ENCODE results near the gene BCL11B.

The BCL11B gene

DNA sequence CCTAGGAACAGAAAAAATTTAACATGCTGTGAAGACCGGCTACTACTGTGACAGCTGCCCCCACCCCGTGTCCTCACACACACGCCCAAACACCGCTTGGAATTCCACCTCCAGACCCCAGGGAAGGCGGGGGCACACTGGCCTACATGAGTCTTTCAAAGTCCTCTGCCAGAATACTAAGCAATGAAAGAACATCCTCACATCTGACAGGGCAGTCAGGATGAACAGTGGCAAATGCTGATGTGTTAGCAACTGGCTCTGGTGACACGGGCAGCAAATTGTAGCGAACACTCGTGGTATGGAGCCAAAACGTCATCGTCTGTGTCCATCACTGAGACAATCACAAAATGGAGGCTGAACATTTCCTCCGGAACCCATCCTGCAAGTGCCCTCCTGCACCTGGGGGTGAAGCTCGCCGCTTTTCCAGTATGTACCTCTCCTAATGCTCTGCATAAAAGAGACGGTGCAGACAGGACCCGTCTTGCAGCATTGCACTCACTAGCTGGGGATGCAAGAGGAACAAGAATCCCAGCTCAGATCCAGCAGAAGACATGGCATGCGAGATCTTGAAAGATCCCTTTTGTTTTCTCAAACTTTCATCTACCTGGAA is 94.8 kb downstream of the BCL11B start:
- peak; percentile 43 for DNase-seq

DNA sequence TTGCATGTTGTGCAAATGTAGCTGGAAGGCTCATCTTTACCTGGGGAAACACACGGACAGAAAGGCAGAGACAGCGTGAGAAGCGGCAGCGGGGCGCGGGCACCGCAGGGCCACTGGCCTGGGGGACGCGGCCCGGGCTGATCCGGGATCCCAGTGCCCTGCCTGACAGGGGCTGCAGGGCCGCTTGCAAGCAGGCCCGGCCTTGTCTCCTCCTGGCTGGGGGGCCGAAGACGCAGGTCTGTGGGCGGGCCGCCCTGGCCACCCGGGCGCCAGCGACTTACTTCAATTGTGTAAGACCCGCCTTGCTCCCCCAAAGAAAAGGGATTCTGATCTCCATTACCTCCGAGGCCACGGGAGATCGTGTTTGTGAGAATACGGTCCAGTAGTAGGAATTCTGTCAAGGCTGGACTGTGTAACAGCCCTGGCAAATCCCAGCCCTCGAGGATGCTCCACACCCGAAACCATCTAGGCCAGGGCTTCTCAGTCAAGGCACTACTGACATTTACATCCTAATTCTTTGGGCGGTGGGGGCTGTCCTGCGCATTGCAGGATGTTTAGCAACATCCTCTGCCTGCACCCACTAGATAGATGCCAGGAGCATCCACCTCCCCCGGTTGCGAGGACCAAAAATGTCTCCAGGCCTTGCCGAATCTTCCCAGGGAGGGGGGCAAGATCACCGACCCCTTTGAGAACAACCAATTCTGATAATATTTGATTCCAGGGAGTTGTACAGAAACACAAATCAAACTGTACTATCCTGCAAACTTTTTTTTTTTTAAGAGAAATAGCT is 95.6 kb downstream of the BCL11B start:
- DNase-seq = peak; percentile 43

DNA sequence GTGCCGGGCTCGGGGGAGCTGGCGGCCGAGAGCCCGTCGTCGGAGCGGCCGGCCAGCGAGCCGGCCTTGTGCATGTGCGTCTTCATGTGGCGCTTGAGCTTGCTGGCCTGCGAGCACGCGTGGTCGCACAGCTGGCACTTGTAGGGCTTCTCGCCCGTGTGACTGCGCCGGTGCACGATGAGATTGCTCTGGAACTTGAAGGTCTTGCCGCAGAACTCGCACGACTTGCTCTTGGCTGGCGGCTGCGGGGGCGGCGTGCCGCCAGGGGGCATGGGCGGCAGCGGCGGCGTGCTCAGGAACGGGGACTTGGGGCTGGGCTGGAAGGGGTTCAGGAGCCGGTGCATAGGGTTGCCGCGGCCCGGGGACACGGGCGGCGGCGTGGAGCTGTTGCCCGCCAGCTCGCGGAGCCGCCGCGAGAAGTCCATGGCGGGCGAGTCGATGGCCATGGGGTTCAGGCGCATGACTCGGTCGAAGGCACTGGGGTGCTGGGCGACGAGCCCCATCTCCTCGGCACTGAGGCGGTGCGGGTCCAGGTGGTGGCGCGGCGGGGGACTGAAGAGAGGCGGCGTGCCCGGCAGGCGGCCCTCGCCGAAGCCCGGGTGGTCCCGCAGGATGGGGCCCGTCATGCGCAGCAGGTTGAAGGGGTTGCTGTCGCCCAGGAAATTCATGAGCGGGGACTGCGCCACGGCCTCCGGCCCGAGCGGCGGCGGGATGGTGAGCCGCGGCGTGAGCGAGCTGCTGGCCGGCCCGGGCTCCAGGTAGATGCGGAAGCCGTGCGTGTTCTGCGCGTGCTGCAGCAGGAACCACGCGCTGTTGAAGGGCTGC is 96.5 kb downstream of the BCL11B start:
- DNase-seq = peak; percentile 35

DNA sequence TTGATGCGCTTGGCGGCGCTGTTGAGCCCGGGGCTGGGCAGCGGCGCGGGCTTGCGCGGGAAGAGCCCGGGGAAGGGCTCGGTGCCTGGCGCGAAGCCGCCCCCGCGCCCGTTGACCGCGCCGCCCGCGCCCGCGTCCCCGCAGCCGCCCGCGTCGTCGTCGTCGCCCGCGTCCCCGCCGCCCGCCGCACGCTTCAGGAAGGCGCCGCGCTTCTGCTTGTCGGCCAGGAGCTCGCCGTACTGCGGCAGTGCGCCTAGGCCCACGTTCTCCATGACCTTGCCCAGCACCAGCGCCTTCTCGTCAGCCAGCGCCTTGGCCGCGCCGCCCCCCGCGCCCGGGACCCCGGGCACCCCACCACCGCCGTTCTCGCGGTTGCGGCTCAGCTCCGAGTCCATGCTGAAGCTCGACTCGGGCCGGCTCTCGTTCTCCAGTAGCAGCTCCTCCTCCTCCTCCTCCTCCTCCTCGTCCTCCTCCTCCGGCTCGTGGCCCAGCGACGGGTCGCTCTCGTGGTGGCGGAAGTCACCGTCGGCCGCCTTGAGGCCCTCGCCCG is 97.2 kb downstream of the BCL11B start:
- peak; percentile 30 for DNase-seq

DNA sequence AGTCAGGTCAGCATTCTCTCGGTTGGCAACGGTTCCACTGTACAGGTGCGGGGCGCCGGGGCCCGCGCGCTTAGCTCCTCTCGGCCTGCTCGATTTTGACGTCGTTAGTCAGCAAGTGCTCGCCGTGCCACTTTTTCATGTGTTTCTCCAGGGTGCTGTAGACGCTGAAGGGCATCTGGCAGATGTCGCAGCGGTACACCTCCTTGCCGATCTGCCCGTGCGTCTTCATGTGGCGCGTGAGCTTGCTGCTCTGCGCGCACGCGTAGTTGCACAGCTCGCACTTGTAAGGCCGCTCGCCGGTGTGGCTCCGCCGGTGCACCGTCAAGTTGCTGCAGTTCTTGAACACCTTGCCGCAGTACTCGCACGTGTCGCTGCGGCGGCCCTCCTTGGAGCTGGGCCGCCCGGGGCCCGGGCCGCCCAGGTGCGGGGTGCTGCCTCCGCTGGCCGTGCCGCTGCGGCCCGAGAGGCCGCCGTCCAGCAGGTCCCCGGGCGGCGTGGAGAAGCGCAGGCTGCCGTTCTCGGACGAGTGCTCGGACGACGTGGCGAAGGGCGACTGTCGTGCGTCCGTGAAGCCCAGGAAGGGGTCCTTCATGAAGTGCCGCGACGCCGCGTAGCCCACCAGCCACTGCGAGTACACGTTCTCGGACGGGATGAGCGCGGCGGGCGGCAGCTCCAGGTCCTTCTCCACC is 97.8 kb downstream of the BCL11B start:
- peak; percentile 40 for DNase-seq

DNA sequence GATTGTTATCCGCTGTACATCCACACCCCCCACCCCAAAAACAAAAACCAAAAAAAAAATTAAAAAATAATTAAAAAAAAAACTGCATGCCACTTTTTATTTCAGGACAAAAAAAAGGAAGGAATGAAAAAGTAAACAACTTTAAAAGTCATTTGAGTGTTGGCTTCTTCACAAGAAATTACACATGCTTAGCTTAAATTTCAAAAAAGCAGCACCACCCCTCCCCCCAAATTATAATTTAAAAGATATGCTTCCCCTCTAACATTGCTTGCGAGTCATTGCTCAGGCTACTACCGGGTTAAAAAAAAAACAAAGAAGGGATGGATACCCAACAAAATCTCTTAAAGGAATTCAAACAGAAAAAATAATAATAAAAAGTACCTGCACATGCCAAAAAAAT is 98.5 kb downstream of the BCL11B start:
- DNase-seq = no peak

DNA sequence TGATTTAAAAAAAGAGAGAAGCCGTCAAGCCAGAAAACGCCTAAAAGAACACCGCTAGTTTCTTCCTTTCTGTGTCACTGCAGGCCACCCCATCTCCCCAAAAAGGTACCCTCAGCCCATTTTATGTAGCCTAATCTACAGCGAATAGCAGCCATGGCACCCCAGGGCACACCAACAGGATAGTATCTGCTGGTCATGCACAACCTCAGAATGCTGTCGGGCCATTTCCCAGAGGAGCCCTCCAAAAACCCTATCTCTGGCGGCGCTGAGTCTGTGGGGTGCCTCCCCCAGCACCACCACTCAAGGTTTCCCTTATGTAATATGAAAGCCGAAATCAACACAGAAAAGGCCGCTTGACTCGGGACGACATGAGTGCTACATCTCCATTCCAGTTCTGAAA is 98.9 kb downstream of the BCL11B start:
- DNase-seq = peak; percentile 9

DNA sequence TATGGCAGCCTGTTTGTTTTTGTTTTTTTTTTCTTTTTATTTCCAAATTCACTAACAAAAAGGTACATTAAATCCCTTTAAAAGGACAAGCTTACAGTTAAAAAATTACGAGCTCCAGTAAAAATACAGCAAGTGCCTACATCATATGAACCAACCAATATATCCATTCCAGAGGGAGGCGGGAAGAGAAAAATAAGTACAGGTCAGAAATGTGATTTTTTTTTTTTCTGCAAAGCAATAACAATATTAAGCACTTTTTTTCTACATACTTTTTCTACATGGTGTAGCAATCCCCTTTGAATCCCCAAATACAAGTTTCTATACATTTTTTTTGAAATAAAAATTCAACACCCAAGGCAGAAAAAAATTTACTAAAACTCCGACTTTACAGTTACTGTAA is 100.6 kb downstream of the BCL11B start:
- no peak for DNase-seq

DNA sequence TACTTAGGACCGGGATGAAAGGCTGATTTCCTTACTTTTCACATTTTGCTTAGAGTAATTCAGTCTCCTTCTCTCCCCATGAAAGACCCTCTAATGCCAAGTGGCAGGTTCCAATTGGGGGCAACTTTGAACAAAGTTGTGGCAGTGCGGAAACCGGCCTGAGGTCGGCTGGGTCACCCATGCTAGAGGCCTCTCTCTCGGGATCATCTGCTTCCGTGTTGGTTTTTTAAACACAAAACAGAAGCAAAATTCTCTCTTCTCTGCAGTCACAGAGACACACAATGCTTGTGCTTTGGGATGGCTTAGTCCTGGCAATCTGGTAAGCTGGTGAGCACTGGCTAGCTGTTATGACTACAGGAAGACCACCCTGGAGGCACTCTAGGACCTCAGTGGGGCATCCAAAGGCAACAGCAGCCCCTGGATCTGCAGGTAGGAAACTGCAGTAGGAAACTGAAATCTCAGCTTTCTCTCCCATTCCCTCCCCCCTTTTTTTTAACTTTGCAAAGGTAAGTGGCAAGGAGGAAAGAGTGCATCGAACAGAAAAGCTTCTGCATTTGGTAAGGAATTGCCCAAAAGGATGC is 102.1 kb downstream of the BCL11B start:
- peak; percentile 41 for DNase-seq

DNA sequence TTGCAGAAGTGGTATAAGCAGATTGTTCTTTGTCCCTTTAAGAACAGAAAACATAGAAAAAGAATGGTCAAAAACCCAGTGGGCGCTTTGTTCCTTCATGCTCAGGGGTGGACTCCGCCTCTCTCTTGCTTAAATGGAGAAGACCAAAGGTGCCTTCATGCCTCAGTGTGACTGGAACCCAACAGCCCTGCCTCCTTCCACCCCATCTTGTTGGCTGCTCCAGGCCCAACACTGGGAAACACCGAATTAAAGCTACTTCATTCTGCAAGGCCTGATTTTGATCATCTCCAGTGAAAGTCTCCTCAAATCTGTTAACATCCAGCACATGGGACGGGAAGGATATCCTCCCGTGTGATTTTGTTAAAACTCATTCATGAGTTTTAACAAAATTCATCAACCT is 103.7 kb downstream of the BCL11B start:
- DNase-seq = peak; percentile 17

DNA sequence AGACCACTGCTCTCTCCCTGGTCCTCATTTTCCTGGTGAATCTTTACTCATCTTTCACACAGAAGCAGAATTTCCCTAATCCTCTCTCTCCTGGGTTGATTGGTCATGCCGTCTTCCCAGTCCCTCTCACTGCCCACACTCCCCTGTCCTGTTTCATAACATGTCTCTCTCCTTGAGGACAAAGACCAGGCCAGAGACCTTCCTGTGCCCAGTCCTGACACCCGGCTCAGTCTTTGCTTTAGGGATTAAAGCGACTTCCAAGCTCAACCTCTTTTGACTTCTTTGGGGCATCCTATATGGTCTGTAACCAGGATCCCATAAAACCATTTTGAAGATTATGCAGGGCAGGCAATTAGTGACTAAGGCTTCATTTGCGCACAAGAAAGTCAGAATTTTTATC is 105.5 kb downstream of the BCL11B start:
- no peak for DNase-seq

DNA sequence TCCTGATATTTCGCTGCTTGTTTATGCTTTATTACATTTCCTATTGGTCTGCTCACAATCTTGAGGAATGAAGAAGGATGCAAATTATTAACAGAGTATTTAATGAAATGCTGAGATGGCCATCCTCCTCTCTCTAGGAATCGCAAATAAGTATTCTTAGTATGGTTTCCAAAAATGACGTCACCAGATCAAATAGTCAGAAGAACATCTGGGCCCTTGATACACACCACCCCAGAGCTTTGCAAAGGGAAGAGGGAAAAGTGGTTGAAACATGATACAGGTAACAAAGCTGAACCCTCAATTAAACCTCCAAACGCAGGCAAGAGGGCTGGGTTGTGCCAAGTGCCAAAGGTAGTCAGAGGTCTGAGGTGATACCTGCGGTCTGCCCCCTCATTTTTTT is 107.3 kb downstream of the BCL11B start:
- peak; percentile 25 for DNase-seq

DNA sequence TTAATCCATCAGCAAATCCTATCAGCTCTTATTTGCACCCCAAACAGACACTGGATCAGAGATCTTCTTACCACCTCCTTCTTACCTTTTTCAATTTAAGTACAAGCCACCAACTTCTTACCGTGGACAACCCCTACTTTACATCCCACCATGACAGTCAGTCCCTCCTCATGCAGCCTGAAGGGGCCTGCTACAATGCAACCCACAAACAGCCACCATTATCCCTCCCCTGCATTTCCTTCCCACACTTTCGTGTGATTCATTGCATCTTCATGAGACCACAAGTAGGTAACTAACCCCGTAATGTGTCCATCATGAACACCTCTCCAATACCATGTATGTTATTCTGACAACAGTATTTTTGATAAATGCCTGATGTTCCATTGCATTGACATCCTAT is 108.6 kb downstream of the BCL11B start:
- DNase-seq = peak; percentile 18

DNA sequence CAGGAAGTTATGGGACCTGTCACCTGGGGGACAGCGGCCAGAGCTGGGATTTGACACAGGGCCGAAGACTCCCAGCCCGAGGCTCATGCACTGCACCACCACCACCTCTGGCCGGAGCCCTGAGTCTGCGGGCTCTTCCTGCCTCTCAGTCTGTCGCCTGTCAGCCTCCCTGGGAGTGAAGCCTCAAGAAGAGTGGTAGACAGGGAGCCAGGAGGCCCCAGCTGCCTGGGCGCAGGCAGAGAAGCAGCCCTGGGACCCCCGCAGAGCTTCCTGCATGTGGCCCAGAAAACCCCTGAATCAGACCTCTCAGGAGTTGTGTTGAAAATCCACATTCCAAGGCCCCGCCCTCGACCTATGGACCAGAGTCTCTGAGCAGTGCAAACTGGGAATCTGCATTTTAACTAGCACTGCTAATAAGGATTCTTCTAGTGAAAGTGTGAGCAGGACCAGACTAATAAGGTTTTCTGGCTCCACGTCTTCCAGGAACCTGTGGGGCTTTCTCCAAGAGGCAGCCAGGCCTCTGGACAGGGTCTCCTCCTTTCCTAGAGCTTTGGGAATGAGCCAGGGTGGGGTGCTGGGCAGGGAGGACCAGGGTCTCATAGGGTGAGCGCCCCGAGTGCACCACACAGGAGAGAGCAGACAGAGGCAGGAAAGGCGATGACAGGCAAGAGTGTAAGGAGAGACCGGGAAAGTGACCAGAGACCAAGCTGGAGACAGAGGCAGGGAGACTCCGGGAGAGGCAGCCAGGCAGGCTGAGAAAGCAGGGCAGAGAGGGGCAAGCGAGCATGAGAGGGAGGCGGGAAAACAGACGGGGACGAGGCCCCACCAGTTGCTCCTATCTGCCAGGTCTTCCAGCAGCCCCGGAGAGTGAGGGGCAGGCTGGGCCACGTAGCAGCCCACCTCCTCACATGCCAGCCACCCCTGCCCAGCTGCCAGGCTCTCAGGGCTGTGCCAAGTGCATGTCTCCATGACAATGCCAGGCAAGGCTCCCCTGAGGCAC is 112.4 kb downstream of the BCL11B start:
- peak; percentile 50 for DNase-seq

DNA sequence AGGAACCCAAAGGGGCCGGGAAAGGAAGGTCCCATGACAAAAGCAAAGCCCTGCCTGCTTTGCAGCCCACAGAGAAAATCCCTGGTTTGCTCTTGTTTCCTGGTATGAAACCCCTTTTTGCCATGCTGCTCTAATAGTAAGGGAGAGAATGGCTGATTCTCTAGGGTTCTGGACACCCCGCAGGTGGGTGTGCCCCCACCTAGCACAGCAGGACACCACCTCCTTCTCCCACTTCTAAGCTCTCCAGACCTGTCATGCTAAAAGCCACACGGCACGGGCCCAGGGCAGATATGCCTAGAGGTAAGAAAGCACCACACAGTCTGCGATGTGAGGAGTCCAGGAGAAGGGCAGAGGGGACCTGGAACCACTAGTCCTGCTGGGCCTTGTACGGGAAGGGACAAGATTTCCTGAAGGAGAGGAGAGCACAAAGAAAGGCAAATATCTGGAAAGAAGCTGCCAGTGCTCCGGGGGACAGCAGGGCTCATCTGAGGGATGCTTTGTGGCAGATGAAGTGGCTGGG is 113.3 kb downstream of the BCL11B start:
- peak; percentile 47 for DNase-seq

DNA sequence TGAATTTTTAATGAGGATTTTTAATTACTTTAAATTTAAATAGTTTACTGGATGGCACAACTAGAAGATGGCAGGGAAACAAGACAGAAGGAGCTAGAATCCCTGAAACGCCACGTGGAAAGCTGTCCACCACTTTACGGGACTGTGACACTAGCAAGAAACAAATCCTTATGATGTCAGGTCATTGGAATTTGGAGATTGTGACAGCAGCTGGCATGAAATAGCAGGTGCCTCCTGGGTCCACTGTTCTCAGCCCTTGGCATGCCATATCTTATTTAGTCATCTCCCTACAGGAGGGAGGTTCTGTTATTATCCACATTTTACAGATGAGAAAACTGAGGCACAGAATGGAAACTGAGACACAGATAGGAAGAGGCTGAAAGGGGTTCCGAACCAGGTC is 113.8 kb downstream of the BCL11B start:
- DNase-seq = peak; percentile 58

DNA sequence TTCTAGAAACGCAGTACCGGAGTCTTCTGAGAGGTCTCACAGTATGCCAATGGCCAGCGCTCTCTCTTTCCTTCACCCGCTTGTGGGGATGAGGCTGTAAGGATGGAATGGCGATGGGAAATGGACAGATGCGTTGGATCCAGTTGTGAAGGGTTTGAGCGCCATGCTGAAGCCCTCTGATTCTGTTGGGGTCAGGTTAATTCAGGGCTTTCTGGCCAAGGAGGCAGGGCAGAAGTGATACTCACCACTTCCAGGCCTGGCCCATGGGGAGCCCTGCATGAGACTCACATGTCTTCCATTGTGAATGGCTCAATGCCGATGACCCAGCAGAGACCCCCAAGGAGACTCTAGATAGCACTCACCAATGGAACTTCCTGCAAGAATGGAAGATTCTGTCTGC is 114.3 kb downstream of the BCL11B start:
- peak; percentile 27 for DNase-seq

DNA sequence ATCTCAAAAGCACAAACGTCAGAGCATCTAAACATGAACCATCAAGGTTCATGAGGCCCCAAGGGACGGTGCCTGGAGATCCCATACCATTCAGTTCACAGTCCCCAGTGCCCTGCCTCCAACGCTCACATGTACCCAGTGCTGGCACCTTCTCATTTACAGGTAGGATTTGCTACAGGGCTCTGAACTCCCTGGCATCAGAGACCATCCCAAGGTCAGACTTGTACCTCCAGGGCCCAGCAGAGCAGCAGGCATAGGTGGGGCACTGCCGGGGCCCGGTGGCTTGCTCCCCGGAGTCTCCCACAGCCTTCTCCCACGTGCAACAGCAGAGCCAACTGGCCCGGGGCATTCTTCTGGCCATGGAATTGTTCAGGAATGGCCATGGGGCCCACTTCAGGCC is 114.8 kb downstream of the BCL11B start:
- DNase-seq = peak; percentile 41

DNA sequence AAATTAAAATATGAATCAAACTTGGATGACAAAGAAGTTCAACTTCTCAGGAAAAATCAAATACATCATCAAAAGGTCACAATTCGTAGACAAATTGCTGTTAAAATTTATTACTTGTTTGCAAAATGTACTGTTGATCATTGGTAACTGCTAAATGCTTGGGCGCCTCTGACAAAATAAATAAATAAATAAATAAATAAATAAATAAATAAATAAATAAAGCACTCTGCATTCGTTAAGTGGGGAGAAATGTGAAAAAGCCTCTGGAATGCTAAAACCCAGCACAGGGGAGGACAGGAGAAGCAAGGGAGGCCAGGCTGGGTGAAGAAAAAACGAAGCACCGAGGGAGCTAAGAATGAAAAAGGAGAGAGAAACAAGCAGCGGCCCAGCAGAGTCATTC is 115.2 kb downstream of the BCL11B start:
- peak; percentile 5 for DNase-seq

DNA sequence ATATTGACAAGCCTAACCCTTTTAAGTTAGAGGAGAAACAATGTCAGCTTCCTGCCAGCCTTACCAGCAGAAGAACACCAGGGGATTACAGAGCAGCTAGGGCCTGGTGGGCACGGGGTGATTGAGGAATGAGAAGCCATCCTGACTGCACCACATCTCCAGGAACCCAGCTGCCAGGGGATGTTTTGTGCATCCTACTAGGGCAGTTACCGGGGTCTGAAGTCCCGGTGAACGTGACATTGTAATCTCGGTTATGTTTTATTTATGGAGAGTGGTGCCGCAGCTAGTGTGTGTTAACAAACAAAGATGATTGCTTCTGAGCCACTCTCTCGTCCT is 115.9 kb downstream of the BCL11B start:
- peak; percentile 23 for DNase-seq

Data from islet precursor cell (in vitro differentiated cells).